DMS 273 treated with DMSO at 0.1 percent for 48 hours (cell line): ENCODE results near the gene SLC4A2.
A peak's percentile ranks its signal among the peaks of the same experiment; 100 is the strongest.
"Not testable (repeated sequence)": the region's sequence is repeated elsewhere in the genome, so short reads cannot be mapped to it uniquely, and the experiment has no call there.

Experiments
- DNase-seq: peaks from one replicate; lab custom pipeline; 2025; lab: John Stamatoyannopoulos, UW

Gene SLC4A2, protein sequence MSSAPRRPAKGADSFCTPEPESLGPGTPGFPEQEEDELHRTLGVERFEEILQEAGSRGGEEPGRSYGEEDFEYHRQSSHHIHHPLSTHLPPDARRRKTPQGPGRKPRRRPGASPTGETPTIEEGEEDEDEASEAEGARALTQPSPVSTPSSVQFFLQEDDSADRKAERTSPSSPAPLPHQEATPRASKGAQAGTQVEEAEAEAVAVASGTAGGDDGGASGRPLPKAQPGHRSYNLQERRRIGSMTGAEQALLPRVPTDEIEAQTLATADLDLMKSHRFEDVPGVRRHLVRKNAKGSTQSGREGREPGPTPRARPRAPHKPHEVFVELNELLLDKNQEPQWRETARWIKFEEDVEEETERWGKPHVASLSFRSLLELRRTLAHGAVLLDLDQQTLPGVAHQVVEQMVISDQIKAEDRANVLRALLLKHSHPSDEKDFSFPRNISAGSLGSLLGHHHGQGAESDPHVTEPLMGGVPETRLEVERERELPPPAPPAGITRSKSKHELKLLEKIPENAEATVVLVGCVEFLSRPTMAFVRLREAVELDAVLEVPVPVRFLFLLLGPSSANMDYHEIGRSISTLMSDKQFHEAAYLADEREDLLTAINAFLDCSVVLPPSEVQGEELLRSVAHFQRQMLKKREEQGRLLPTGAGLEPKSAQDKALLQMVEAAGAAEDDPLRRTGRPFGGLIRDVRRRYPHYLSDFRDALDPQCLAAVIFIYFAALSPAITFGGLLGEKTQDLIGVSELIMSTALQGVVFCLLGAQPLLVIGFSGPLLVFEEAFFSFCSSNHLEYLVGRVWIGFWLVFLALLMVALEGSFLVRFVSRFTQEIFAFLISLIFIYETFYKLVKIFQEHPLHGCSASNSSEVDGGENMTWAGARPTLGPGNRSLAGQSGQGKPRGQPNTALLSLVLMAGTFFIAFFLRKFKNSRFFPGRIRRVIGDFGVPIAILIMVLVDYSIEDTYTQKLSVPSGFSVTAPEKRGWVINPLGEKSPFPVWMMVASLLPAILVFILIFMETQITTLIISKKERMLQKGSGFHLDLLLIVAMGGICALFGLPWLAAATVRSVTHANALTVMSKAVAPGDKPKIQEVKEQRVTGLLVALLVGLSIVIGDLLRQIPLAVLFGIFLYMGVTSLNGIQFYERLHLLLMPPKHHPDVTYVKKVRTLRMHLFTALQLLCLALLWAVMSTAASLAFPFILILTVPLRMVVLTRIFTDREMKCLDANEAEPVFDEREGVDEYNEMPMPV

DNA sequence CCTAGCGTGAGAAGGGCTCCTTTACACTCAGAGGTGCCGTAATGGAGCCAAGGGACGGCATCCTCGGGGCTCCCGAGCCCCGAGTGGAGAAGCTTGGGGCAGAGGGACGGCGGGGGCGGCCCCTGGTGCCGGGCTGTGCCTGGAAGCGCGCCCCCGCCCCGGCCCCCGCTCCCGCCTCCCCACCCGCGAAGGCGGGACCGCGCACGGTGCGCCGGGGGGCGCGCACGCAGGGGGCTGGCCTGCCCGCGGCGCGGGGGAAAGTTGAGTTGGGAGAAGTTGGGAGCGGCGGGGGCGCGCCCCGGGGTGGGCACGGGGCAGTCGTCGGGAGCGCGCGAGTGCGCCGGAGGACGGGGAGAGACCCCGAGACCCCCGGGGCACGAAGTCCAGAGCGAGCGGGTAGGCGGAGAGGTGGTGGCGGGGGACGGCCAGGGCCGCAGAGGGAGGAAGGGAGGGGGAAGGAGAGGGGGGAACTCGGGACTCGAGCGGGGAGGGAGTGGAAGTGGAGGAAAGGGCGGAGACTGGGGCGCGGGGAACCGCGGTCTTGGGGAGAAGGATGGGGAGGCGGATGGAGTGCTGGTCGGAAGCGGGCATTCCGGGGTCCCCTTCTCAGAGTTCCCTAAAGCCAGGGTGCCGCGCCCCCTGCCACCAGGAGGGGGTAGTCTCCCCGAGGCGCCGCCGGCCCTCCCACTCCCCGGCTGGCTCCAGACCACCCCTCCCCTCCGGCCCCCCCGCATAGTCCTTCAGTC, at the start of gene SLC4A2:
Gene SLC4A2 (plus strand): TSS at position 223 of the 746 bp plus-strand sequence. CDS start 2,399 bp downstream, outside the sequence.
- DNase-seq: peak; percentile 45

DNA sequence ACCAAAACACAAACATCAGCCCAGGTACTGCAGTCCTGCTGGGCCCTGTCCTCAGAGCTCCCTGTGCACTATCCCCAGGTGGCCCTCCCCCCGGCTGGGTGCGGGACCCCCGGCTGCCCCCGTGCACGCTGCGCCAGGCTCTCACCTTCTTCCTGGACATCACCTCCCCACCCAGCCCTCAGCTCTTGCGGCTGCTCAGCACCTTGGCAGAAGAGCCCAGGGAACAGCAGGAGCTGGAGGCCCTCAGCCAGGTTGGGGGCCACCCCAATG, 49.4 kb upstream of the SLC4A2 start:
- DNase-seq: no peak

DNA sequence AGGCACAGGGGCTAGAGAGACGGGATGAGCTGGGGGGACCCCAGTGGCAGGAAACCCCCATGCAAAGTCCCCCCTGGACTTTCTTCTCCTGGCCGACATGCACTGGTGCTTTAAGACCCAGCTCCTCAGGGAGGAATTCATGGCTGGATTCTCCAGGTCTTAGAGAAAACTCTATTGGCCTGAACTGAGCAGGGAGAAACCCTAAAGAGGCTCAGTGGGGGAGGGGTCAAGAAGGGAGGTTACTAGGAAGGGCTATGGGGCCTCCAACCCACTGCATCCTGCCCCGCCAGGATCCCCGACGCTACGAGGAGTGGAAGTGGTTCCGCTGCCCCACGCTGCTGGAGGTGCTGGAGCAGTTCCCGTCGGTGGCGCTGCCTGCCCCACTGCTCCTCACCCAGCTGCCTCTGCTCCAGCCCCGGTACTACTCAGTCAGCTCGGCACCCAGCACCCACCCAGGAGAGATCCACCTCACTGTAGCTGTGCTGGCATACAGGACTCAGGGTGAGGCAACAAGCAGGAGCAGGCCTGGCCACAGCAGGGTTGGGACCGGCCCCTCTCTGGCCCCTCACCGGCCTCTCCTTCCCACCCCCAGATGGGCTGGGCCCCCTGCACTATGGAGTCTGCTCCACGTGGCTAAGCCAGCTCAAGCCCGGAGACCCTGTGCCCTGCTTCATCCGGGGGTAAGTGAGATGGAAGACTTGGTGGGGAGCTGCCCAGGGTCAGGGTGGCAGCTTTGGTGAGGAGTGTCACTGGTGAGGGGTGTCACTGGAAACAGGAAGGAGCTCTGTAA, 48.9 kb upstream of the SLC4A2 start:
- DNase-seq: no peak

DNA sequence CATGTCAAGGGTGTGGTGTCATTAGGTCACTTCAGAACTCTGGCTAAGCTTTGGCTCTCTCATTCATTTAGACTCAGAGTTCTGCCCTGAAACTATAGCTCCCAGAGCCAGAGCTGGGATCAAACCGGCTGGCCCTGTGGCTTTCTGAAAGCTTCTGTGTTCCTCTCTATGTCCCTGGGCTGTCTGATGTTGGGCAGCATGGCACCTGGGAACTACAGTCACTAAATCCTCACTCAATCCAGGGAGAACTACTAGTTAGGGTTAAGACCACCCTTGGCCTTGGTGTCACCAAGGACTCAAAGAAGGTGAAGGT, 48.3 kb upstream of the SLC4A2 start:
- DNase-seq: no peak

DNA sequence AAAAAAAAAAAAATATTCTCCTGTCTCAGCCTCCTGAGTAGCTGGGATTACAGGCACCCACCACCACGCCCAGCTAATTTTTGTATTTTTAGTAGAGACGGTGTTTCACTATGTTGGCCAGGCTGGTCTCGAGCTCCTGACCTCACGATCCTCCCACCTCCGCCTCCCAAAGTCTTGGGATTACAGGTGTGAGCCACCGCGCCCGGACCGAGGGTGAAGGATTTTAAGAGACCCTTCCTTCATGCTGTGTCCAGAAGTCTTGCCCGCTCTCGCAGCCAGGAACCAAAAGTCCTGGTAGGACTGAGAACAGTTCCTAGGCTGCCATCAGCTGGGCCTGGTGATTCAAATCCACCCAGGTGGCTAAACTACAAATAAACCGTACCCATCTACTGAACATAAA, 47.8 kb upstream of the SLC4A2 start:
- not testable (repeated sequence) for DNase-seq

GRCh38 chr7:151012031-151012692, 47.2 kb upstream of the SLC4A2 start:
- no peak for DNase-seq

GRCh38 chr7:151012911-151013347, 46.5 kb upstream of the SLC4A2 start:
- DNase-seq: no peak

DNA sequence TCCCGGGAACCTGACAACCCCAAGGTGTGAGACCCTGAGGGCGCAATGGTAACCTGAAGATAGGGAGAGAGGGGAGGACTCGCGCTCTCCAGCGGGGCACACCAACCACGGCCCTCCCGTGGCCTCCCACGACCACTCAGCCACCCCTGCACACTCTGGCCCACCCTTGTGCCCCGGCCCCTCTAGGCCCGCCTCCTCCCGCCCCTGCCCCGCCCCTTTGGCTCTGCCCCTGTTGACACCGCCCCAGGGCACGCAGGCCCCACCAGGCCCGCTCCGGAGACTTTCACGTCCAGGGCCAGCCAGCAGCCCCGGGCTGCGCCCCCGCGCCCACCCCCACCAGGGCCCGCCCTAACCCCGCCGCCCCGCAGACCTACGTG, 46.0 kb upstream of the SLC4A2 start:
- DNase-seq: no peak

DNA sequence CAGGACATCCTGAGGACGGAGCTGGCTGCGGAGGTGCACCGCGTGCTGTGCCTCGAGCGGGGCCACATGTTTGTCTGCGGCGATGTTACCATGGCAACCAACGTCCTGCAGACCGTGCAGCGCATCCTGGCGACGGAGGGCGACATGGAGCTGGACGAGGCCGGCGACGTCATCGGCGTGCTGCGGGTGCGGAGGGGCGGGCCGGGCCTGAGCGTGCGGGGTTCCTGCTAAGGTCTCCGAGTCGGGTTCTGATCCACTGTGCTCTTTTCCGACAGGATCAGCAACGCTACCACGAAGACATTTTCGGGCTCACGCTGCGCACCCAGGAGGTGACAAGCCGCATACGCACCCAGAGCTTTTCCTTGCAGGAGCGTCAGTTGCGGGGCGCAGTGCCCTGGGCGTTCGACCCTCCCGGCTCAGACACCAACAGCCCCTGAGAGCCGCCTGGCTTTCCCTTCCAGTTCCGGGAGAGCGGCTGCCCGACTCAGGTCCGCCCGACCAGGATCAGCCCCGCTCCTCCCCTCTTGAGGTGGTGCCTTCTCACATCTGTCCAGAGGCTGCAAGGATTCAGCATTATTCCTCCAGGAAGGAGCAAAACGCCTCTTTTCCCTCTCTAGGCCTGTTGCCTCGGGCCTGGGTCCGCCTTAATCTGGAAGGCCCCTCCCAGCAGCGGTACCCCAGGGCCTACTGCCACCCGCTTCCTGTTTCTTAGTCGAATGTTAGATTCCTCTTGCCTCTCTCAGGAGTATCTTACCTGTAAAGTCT, 45.5 kb upstream of the SLC4A2 start:
- no peak for DNase-seq

GRCh38 chr7:151014950-151015349, 44.4 kb upstream of the SLC4A2 start:
- DNase-seq: no peak

- DNase-seq: no peak
Observed at GRCh38 chr7:151015967-151016366, 43.4 kb upstream of the SLC4A2 start.

GRCh38 chr7:151016505-151016904, 42.9 kb upstream of the SLC4A2 start:
- no peak for DNase-seq

GRCh38 chr7:151016942-151017341, 42.4 kb upstream of the SLC4A2 start:
- no peak for DNase-seq

DNA sequence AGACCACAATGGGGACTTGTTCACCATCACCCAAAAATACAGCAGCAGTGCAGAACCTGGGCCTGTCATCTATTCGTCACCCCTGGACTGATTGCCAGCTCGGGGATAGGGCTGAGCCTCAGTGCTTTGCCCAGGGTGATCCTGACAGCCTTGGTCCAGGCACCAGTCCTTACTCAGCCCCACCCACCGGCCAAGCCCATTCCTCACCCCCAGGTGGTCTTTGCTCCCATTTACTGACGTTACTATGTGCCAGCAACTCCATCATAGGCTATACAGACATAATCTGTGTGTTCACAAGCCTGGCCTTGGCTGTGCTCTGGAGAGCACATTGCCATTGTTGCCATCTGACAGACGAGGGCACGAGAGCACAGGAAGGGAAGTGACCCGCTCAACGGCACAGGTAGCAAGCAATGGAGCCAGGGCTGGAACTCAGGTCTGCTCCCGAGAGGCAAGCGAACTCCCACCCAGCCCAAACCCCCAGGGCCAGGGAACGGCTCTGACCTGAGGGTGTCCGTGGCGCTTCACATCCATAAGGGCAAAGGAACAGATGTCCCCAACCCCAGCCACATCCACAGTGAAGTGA, 41.9 kb upstream of the SLC4A2 start:
- DNase-seq: no peak

- DNase-seq: peak; percentile 50
Observed at GRCh38 chr7:151017953-151018420, 41.4 kb upstream of the SLC4A2 start.

DNA sequence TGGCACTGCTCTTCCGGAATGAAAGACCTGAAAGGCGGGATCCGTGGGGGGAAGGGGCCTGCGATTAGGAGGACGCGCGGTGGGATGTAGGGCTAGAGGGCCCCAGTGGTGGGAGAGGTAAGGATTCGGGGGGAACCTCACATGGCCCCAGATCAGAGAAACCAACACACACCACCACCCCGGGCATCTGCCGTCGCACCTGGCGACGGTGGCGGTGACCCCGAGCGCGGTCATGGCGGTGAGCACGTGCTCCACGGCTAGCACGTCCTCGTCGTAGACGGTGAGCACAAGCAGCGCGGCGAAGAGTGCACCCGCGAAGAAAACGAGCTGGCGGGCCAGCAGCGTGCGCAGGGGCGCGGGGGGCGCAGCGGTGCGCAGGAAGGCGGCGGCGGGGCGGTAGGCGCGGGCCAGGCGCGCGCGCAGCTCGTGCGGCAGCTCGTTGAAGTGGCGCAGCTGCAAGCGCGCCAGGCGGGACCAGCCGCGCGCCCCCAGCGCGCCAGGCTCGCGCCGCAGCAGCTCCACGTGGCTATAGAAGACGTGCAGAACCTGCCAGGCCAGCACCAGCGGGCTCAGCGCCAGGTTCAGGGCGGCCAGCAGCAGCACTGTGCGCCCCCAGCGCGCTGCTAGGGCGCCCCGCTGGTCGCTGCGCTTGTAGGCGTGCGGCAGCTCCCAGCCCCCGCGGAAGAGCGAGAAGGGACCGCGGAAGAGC, 40.8 kb upstream of the SLC4A2 start:
- DNase-seq: no peak

- DNase-seq: no peak
Observed at GRCh38 chr7:151019130-151019447, 40.3 kb upstream of the SLC4A2 start.

DNA sequence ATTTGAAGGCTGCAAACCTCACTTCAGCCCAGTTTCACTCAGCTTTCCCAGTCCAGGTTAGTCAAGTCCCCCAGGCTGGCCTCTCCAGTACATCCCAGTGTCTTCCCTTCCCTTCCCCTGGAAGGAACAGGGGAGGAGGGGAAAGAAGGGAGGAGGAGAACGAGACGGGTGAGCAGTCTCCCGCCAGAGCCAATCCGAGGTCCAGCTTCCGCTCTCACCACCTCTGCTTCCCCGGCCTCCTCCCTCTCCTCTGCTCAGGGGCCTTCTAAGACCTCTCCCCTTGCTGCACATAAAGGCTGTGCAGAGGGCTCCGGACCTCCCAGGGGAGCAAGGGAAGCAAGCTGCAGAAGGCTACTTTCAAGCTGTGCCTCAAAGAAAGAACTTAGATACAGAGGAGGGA, 39.2 kb upstream of the SLC4A2 start:
- no peak for DNase-seq

GRCh38 chr7:151023232-151023631, 36.2 kb upstream of the SLC4A2 start:
- DNase-seq: no peak
